H9 (cell line): ENCODE results near the gene MGA. TPM values are rescaled to one million over a fixed set of nuclear protein-coding genes. Genes with fewer than 3 reads are reported as not detected.

Source experiments
- DNase-seq: peaks from one replicate; pipeline ENCODE4 v3.0.0-alpha.2; 2017
- H2AFZ ChIP-seq: one replicate; pipeline ENCODE4 v1.6.1; 2013; ENCODE audit warnings: mild to moderate bottlenecking, low read length, control low read depth, moderate library complexity
- H2AK5ac ChIP-seq: 2 replicates; pipeline ENCODE4 v1.6.1; 2013; ENCODE audit warnings: low read length, control low read depth, mixed read lengths; ENCODE audit not compliant: insufficient read length
- H2BK120ac ChIP-seq: one replicate; pipeline ENCODE4 v1.6.1; 2013; ENCODE audit warnings: low read depth, mild to moderate bottlenecking, low read length, control low read depth, inconsistent platforms; ENCODE audit not compliant: poor library complexity, severe bottlenecking
- H2BK12ac ChIP-seq: 2 replicates; pipeline ENCODE4 v1.6.1; 2013; ENCODE audit warnings: low read length, control low read depth, mixed read lengths, low read depth; ENCODE audit not compliant: insufficient read length
- H2BK15ac ChIP-seq: 2 replicates; pipeline ENCODE4 v1.6.1; 2013; ENCODE audit warnings: low read depth, low read length, control low read depth
- H2BK20ac ChIP-seq: one replicate; pipeline ENCODE4 v1.6.1; 2013; ENCODE audit warnings: low read depth, mild to moderate bottlenecking, low read length, control low read depth, inconsistent platforms; ENCODE audit not compliant: poor library complexity, severe bottlenecking
- H2BK5ac ChIP-seq: 2 replicates; pipeline ENCODE4 v1.6.1; 2013; ENCODE audit warnings: low read length, control low read depth, mixed read lengths; ENCODE audit not compliant: insufficient read length
- H3K14ac ChIP-seq: 2 replicates; pipeline ENCODE4 v1.6.1; 2013; ENCODE audit warnings: low read length, control low read depth; ENCODE audit not compliant: insufficient read depth
- H3K18ac ChIP-seq: 2 replicates; pipeline ENCODE4 v1.6.1; 2013; ENCODE audit warnings: low read depth, mild to moderate bottlenecking, mixed read lengths, low read length, control low read depth; ENCODE audit not compliant: insufficient read length
- H3K23ac ChIP-seq: 2 replicates; pipeline ENCODE4 v1.6.1; 2013; ENCODE audit warnings: low read length, control low read depth, mixed read lengths, low read depth; ENCODE audit not compliant: insufficient read length
- H3K23me2 ChIP-seq: 2 replicates; pipeline ENCODE4 v1.6.1; 2013; ENCODE audit warnings: low read depth, mild to moderate bottlenecking, mixed read lengths, low read length, control low read depth; ENCODE audit not compliant: insufficient read length, poor library complexity, severe bottlenecking
- H3K27ac ChIP-seq: 2 replicates; pipeline ENCODE4 v1.5.1; 2013; ENCODE audit warnings: low read length, control low read depth, mixed read lengths, low read depth; ENCODE audit not compliant: insufficient read length
- H3K27me3 ChIP-seq: 2 replicates; pipeline ENCODE4 v1.6.1; 2013; ENCODE audit warnings: low read length, control low read depth, inconsistent platforms; ENCODE audit not compliant: insufficient read depth
- H3K4ac ChIP-seq: 2 replicates; pipeline ENCODE4 v1.6.1; 2013; ENCODE audit warnings: low read depth, mild to moderate bottlenecking, control low read depth, inconsistent platforms, low read length, moderate library complexity
- H3K4me1 ChIP-seq: 2 replicates; pipeline ENCODE4 v1.6.1; 2013; ENCODE audit warnings: low read length, control low read depth, inconsistent platforms; ENCODE audit not compliant: insufficient read depth
- H3K4me2 ChIP-seq: 2 replicates; pipeline ENCODE4 v1.6.1; 2013; ENCODE audit warnings: low read length, control low read depth, mixed read lengths; ENCODE audit not compliant: insufficient read length, insufficient read depth
- H3K56ac ChIP-seq: 2 replicates; pipeline ENCODE4 v1.6.1; 2013; ENCODE audit warnings: low read depth, mild to moderate bottlenecking, mixed read lengths, low read length, control low read depth; ENCODE audit not compliant: insufficient read length
- H3K79me1 ChIP-seq: 2 replicates; pipeline ENCODE4 v1.6.1; 2013; ENCODE audit warnings: low read depth, mild to moderate bottlenecking, moderate library complexity, low read length, control low read depth, inconsistent platforms; ENCODE audit not compliant: insufficient read depth, poor library complexity, severe bottlenecking
- H3K79me2 ChIP-seq: 2 replicates; pipeline ENCODE4 v1.6.1; 2013; ENCODE audit warnings: low read length, control low read depth, inconsistent platforms; ENCODE audit not compliant: insufficient read depth
- H3K9ac ChIP-seq: 2 replicates; pipeline ENCODE4 v1.6.1; 2013; ENCODE audit warnings: low read length, control low read depth, mixed read lengths; ENCODE audit not compliant: insufficient read length; ENCODE audit errors: extremely low read depth
- H3K9me3 ChIP-seq: one replicate; pipeline ENCODE4 v1.6.1; 2013; ENCODE audit warnings: low read depth, low read length, inconsistent platforms; ENCODE audit not compliant: control insufficient read depth
- H3T11ph ChIP-seq: one replicate; pipeline ENCODE4 v1.6.1; 2013; ENCODE audit warnings: mild to moderate bottlenecking, low read length, control low read depth, inconsistent platforms
- H4K20me1 ChIP-seq: one replicate; pipeline ENCODE4 v1.6.1; 2013; ENCODE audit not compliant: control insufficient read depth, insufficient read length, insufficient read depth
- H4K5ac ChIP-seq: 2 replicates; pipeline ENCODE4 v1.6.1; 2013; ENCODE audit warnings: low read depth, mild to moderate bottlenecking, mixed read lengths, low read length, control low read depth; ENCODE audit not compliant: insufficient read length
- H4K8ac ChIP-seq: replicated peaks from 2 replicates; pipeline ENCODE4 v1.6.1; 2013; ENCODE audit warnings: low read length, control low read depth, mixed read lengths, low read depth; ENCODE audit not compliant: insufficient read length
- H4K91ac ChIP-seq: 2 replicates; pipeline ENCODE4 v1.6.1; 2013; ENCODE audit warnings: low read depth, mild to moderate bottlenecking, moderate library complexity, mixed read lengths, low read length, control low read depth; ENCODE audit not compliant: insufficient read length
- H3K27ac Mint-ChIP-seq, 3 experiments: 2 replicates in 2 of 3; 3 replicates in 1 of 3; pipeline ENCODE4 v1.8.0; 2020 to 2021; ENCODE audit warnings: mixed read lengths in 3 of 3, mild to moderate bottlenecking in 1 of 3, moderate library complexity in 1 of 3
- H3K27me3 Mint-ChIP-seq: 2 replicates; pipeline ENCODE4 v1.8.0; 2021; ENCODE audit warnings: low read depth, mild to moderate bottlenecking, moderate library complexity, mixed read lengths
- H3K36me3 Mint-ChIP-seq, 3 experiments: 2 replicates in 2 of 3; 3 replicates in 1 of 3; pipeline ENCODE4 v1.8.0; 2020 to 2021; ENCODE audit warnings: low read depth in 3 of 3, mixed read lengths in 3 of 3; ENCODE audit not compliant: insufficient read depth in 1 of 3
- H3K4me1 Mint-ChIP-seq, 2 experiments: 2 replicates each; pipeline ENCODE4 v1.8.0; 2020; ENCODE audit warnings: mixed read lengths in 2 of 2
- H3K4me3 Mint-ChIP-seq, 2 experiments: 2 replicates in 1 of 2; 3 replicates in 1 of 2; pipeline ENCODE4 v1.8.0; 2020 to 2021; ENCODE audit warnings: mild to moderate bottlenecking in 2 of 2, mixed read lengths in 2 of 2, moderate library complexity in 1 of 2
- H3K9me3 Mint-ChIP-seq, 2 experiments: 2 replicates in 1 of 2; 3 replicates in 1 of 2; pipeline ENCODE4 v1.8.0; 2020; ENCODE audit warnings: mild to moderate bottlenecking in 2 of 2, mixed read lengths in 2 of 2, moderate library complexity in 1 of 2
- WGBS: extraction: QIAGEN DNeasy Blood & Tissue Kit; methylation state at CpG from one replicate; pipeline ENCODE4 v1.1.7; 2013; ENCODE audit warnings: missing lambda C conversion rate, low lambda C conversion rate, mixed read lengths; ENCODE audit not compliant: insufficient read length; ENCODE audit errors: extremely low coverage; 5-methylcytosine and 5-hydroxymethylcytosine counted together
- total RNA-seq: library from RNA; stranded (reverse); gene quantifications from 2 replicates; pipeline ENCODE4 v1.2.1, GENCODE V29; 2021
- TF ChIP-seq, protein P1 (sequence below): fragments of 200-600 bp; sonication (generic); conservative IDR thresholded peaks from 3 replicates; pipeline ENCODE4 v1.8.0; 2021; ENCODE audit warnings: antibody characterized with exemption, mild to moderate bottlenecking

The MGA gene
- total RNA-seq, 1 experiment from 2014 or later, result 62.7 TPM

DNA sequence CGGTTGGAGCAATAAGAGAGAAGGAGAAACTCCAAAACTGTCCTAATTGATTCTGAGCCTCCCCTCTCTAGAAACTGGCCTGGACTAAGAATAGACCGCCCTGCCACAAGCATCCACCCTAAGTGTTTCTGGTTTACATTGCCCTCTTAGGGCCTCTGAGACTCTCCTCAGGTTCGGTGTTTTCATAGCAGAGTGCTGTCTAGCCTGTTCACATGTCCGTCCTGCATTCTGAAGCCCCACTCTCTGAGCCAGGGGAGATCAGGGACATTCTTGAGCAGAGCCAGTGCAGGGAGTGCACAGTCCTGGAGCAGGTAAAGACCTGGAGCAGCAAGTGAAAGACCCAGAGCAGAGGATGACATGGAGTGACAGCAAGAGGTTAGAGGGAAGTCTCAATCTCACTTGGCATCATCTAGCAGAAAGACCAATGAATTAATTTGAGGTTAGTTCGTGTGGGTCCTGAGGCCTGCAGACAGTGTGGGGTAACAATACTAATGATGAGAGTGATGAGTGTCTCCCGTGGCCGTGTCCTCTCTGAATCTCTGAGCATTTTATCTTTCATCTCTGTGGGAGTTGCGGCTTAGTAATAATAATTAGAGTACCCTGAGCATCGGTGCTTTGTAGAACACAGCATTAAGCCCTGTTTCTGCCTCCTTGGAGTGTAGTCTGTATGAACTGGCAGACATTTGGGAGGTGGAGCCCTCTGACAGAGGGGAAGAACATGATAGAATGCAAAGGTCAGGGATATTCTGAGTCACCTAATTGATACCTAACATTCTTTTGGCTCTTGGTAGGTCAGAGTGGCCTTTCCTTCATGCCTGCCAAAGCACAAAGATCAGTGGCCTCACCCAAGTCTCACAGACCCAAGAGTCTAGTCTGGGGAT lies 138.6 kb downstream of the MGA start:
- H3K9me3 ChIP-seq, result no peaks in the 10 kb centered on the region
- no peak overlapping the region for H4K91ac ChIP-seq
- TF ChIP-seq, protein P1, sequence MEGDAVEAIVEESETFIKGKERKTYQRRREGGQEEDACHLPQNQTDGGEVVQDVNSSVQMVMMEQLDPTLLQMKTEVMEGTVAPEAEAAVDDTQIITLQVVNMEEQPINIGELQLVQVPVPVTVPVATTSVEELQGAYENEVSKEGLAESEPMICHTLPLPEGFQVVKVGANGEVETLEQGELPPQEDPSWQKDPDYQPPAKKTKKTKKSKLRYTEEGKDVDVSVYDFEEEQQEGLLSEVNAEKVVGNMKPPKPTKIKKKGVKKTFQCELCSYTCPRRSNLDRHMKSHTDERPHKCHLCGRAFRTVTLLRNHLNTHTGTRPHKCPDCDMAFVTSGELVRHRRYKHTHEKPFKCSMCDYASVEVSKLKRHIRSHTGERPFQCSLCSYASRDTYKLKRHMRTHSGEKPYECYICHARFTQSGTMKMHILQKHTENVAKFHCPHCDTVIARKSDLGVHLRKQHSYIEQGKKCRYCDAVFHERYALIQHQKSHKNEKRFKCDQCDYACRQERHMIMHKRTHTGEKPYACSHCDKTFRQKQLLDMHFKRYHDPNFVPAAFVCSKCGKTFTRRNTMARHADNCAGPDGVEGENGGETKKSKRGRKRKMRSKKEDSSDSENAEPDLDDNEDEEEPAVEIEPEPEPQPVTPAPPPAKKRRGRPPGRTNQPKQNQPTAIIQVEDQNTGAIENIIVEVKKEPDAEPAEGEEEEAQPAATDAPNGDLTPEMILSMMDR, result no peak
- peaks cover 2 to 3% of the 10 kb centered on the region in 2 experiments; a peak in 2 of 4 replicates for H3K4me1 Mint-ChIP-seq
- no peak overlapping the region for H3K56ac ChIP-seq
- H3K4ac ChIP-seq, result no peak overlapping the region
- no peak overlapping the region for H3K4me2 ChIP-seq
- H3K36me3 Mint-ChIP-seq, result peaks cover 0 to 5% (median 2%) of the 10 kb centered on the region in 3 experiments; a peak in 4 of 7 replicates
- no peaks in the 10 kb centered on the region for H3K23me2 ChIP-seq
- no peak overlapping the region for H3T11ph ChIP-seq
- no peak overlapping the region for H2BK12ac ChIP-seq
- H2BK20ac ChIP-seq, result no peak overlapping the region
- H3K18ac ChIP-seq, result no peak overlapping the region
- H2AFZ ChIP-seq, result no peak overlapping the region
- H3K4me1 ChIP-seq, result no peaks in the 10 kb centered on the region
- H3K27me3 Mint-ChIP-seq, result no peaks in the 10 kb centered on the region
- H2BK120ac ChIP-seq, result no peak overlapping the region
- no peaks in the 10 kb centered on the region for H3K27me3 ChIP-seq
- H3K27ac Mint-ChIP-seq, result 0 out of 7 replicates have a peak overlapping the region, but pooled peaks of 1 of the 3 experiments have one; percentile 51
- DNase-seq, result no peak
- H4K20me1 ChIP-seq, result no peaks in the 10 kb centered on the region
- no peaks in the 10 kb centered on the region for H3K79me2 ChIP-seq
- H3K79me1 ChIP-seq, result no peaks in the 10 kb centered on the region
- WGBS, result no CpG with 5 or more reads among the region's 9 CpGs
- H4K5ac ChIP-seq, result no peak overlapping the region
- no peak overlapping the region for H3K4me3 Mint-ChIP-seq
- no peak overlapping the region for H3K14ac ChIP-seq
- H3K9ac ChIP-seq, result no peak overlapping the region
- no peak overlapping the region for H4K8ac ChIP-seq
- H3K9me3 Mint-ChIP-seq, result no peaks in the 10 kb centered on the region
- H3K23ac ChIP-seq, result no peak overlapping the region
- H3K27ac ChIP-seq, result no peak overlapping the region
- no peak overlapping the region for H2BK15ac ChIP-seq
- no peak overlapping the region for H2AK5ac ChIP-seq
- no peak overlapping the region for H2BK5ac ChIP-seq
